Erythroblast (primary cell): ENCODE data around the gene MYH9.

Experiments
- GATA1 ChIP-seq: IDR thresholded peaks from 2 replicates; pipeline ENCODE4 v1.6.1; 2011; ENCODE audit warnings: low read depth, mild to moderate bottlenecking, control low read depth, low read length, moderate library complexity
- POLR2A ChIP-seq: IDR thresholded peaks from 2 replicates; pipeline ENCODE4 v1.6.1; 2011; ENCODE audit warnings: mild to moderate bottlenecking, low read length

DNA sequence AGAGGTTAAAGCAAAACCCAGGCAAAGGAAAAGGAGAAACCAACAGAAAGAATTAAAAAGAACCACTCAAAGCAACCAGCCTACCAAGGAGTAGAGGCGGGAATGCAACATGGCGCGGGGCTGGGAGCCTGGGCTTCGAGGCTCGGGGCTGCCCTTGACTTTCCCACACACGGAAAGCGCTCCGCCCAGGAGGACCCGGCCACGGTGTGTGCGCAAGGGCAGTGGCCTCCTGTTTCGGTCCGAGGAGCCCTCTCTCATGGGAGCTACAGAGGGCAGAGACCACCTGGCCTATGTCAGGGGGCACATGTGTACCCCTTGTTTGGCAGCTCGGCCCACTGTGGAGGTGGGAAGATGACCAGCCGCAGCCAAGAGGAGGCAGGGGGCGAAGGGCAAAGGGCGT, 78.9 kb downstream of the MYH9 start:
- TF ChIP-seq POLR2A (no peak), GATA1 (no peak)
